Effector CD4-positive, alpha-beta T cell (primary cell): ENCODE data around the gene COL23A1.
"Not testable (repeated sequence)": the region's sequence is repeated elsewhere in the genome, so short reads cannot be mapped to it uniquely, and the experiment has no call there.

Experiments
- DNase-seq: peaks from one replicate; pipeline ENCODE4 v3.0.0-alpha.2; 2020

COL23A1 gene

GRCh38 chr5:178202541-178202940 is 387.7 kb downstream of the COL23A1 start:
- DNase-seq: no peak

GRCh38 chr5:178201927-178202235 is 388.3 kb downstream of the COL23A1 start:
- no peak for DNase-seq

GRCh38 chr5:178201221-178201926 is 388.8 kb downstream of the COL23A1 start:
- DNase-seq: no peak

- no peak for DNase-seq
Measured at GRCh38 chr5:178199581-178200434, 390.4 kb downstream of the COL23A1 start.

- DNase-seq: no peak
Measured at GRCh38 chr5:178198706-178199105, 391.5 kb downstream of the COL23A1 start.

- DNase-seq: not testable (repeated sequence)
Measured at GRCh38 chr5:178198151-178198550, 392.0 kb downstream of the COL23A1 start.

- DNase-seq: no peak
Measured at GRCh38 chr5:178196986-178197385, 393.2 kb downstream of the COL23A1 start.

- no peak for DNase-seq
Measured at GRCh38 chr5:178196281-178196812, 393.8 kb downstream of the COL23A1 start.

- DNase-seq: no peak
Measured at GRCh38 chr5:178194026-178194425, 396.2 kb downstream of the COL23A1 start.

GRCh38 chr5:178193251-178193809 is 396.9 kb downstream of the COL23A1 start:
- DNase-seq: no peak

GRCh38 chr5:178192787-178193186 is 397.4 kb downstream of the COL23A1 start:
- no peak for DNase-seq

- DNase-seq: no peak
Measured at GRCh38 chr5:178192244-178192643, 397.9 kb downstream of the COL23A1 start.

- no peak for DNase-seq
Measured at GRCh38 chr5:178191661-178192060, 398.5 kb downstream of the COL23A1 start.

- DNase-seq: no peak
Measured at GRCh38 chr5:178189433-178189832, 400.8 kb downstream of the COL23A1 start.
